Activated T-helper 17 cell treated with anti-CD3 and anti-CD28 coated beads, Interleukin-2, amount 50 U/mL, for 72 hours (primary cell): ENCODE measurements around the gene FOXK2. TPM values are rescaled to one million over a fixed set of nuclear protein-coding genes. Genes with fewer than 3 reads are reported as not detected.

Experiments used
- ATAC-seq: fragments of 150-1000 bp; cut with Tn5 transposase; replicated peaks from 2 replicates; pipeline ENCODE4 v1.10.0; 2021; ENCODE audit warnings: mild to moderate bottlenecking, moderate library complexity
- H3K27ac Mint-ChIP-seq: one replicate; pipeline ENCODE4 v1.8.0; 2022; ENCODE audit warnings: mixed read lengths
- H3K27me3 Mint-ChIP-seq: one replicate; pipeline ENCODE4 v1.8.0; 2022; ENCODE audit warnings: mixed read lengths
- H3K36me3 Mint-ChIP-seq: one replicate; pipeline ENCODE4 v1.8.0; 2022; ENCODE audit warnings: low read depth, mild to moderate bottlenecking, mixed read lengths
- H3K4me1 Mint-ChIP-seq: one replicate; pipeline ENCODE4 v1.8.0; 2022; ENCODE audit warnings: mixed read lengths
- H3K4me3 Mint-ChIP-seq: one replicate; pipeline ENCODE4 v1.8.0; 2022; ENCODE audit warnings: mild to moderate bottlenecking, mixed read lengths
- H3K9me3 Mint-ChIP-seq: one replicate; pipeline ENCODE4 v1.8.0; 2022; ENCODE audit warnings: mixed read lengths
- total RNA-seq, 2 donors: library from RNA; stranded (reverse); gene quantifications; one replicate each; pipeline ENCODE4 v1.2.3, GENCODE V29; 2022

The FOXK2 gene
- total RNA-seq, 2 donors from 2014 or later = 38.2 to 59.4 TPM

DNA sequence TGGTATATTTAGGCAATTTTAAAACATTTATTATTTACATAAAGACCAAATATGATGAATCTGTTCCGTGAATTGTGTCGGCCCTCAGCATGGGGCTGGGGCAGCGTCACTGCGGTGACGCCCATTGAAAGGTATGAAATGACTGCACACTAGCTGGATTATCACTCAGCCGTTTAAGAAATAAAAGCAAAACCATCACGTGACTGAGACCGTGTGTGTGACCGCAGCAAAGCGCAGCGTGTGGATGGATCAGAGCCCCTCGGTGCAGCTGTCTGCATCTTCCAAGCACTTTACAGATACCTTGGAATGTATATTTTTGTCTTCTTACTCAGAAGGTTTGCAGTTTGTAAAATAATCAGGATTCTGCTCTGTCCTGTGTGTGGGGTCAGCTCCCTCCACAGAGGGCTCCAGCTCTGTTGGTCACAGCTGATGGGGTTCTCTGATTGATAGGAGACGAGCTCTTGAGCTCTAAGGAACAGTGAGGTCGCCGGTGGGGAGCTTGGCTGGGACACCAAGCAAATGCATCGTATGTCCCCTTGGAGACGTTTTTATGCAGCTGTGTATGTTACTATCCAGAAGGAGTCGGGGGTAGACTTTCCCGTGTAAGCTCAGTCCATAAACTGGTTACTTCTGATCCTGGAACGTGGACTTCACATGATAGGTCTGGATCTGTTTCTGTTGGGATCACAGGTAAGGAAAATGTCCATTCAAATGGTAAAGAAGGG lies 83.6 kb downstream of the FOXK2 start:
- H3K4me1 Mint-ChIP-seq = peaks cover 10% of the 10 kb centered on the region
- peak overlapping the region; percentile 36 for H3K27ac Mint-ChIP-seq
- no peaks in the 10 kb centered on the region for H3K27me3 Mint-ChIP-seq
- H3K4me3 Mint-ChIP-seq = no peak overlapping the region
- H3K36me3 Mint-ChIP-seq = peaks cover 82% of the 10 kb centered on the region
- H3K9me3 Mint-ChIP-seq = no peaks in the 10 kb centered on the region
- ATAC-seq = peak; percentile 56

DNA sequence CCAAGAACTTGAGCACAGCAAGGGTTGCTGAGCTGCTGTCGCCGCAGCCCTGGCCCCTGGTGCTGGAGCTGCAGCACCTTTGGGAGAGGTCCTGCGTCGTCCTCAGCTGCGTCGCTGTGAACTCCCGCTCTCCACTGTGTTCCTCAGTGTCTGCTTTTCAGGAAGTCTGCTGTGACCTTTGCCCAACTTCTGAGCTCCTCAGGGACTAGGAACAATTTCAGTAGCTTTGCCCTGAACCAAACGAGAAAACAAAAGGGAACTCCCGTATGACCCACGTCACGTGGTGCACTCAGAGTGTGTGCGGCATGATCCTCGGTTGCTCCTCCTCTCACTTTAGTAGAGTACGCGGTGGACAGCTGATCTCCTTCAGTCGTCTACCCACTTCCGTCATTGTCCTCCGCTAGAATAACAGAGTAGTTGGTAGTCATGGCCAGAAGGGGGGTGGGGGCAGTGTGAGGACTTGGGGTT lies 84.5 kb downstream of the FOXK2 start:
- Mint-ChIP-seq H3K27me3 (no peaks in the 10 kb centered on the region), H3K4me3 (no peak overlapping the region), H3K9me3 (no peaks in the 10 kb centered on the region), H3K36me3 (peaks cover 89% of the 10 kb centered on the region), H3K4me1 (peaks cover 10% of the 10 kb centered on the region), H3K27ac (peak overlapping the region; percentile 9)
- ATAC-seq = peak; percentile 79

DNA sequence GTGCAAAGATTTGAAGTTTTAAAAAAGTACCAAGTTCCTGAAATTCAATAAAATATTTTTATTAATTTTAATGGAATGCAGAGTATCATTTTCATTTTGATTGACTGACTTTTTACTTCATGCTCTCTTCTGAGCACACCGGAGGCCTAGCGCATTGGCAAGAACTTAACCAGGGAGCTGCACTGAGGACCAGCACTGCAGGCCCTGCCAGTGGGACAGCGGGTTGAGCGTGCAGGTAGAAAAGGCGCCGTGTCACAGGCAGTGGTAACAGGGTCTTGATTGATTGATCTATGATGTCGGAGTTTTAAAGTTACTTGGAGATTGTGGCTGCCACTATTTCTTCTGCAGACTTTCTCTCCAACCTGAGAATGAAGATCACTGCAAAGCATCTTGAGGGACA lies 85.0 kb downstream of the FOXK2 start:
- peaks cover 89% of the 10 kb centered on the region for H3K36me3 Mint-ChIP-seq
- peak overlapping the region; percentile 9 for H3K27ac Mint-ChIP-seq

DNA sequence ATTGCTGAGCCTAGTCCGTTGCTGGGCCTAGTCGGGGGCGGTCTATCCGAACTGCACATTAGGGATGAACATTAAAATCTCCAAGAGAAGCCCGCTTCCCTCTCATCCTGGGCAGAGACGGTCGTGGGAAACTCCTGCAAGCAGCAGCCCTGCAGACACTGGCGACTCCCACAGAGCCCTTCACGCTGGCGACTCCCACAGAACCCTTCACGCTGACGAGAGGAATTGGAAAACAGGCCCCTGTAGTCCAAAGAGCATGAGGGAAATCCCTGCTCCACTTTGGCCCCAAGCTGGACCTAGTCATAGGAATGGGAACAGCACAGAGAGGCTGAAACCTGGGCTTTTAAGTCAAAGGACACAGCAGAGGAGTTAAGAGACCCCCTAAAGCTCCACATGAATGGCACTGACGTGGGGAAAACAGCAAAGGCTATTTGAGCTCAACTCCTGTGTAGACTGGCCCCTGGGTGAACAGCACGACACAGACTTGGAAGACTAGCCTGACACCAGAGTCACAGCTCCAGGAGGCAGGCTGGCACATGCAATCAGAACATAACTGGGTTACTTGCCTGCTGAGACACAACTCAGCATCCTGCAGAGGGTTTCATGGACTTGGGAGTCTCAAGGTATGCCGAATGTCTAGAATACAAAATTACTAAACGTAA lies 86.5 kb downstream of the FOXK2 start:
- H3K27ac Mint-ChIP-seq = no peak overlapping the region
- H3K36me3 Mint-ChIP-seq = peaks cover 91% of the 10 kb centered on the region
- no peak for ATAC-seq
- H3K4me3 Mint-ChIP-seq = no peak overlapping the region
- H3K9me3 Mint-ChIP-seq = no peaks in the 10 kb centered on the region
- no peaks in the 10 kb centered on the region for H3K27me3 Mint-ChIP-seq
- peaks cover 10% of the 10 kb centered on the region for H3K4me1 Mint-ChIP-seq

More for the DNA sequence above, 85.0 kb downstream of the FOXK2 start:
- ATAC-seq = no peak
- H3K9me3 Mint-ChIP-seq = no peaks in the 10 kb centered on the region
- no peaks in the 10 kb centered on the region for H3K27me3 Mint-ChIP-seq
- peaks cover 10% of the 10 kb centered on the region for H3K4me1 Mint-ChIP-seq
- H3K4me3 Mint-ChIP-seq = no peak overlapping the region

DNA sequence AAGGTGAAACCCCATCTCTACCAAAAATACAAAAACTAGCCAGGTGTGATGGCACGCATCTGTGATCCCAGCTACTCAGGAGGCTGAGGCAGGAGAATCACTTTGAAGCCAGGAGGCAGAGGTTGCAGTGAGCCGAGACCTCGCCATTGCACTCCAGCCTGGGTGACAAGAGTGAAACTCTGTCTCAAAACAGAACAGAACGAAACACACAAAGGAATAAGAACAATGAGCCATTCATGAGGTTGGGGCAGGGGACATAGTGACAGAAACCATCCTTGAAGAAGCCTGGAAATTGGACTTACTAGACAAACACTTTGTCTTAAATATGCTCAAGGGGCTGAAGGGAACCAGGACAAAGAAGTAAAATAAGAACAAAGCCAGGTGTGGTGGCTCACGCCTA lies 89.3 kb downstream of the FOXK2 start:
- ATAC-seq = no peak
- peaks cover 85% of the 10 kb centered on the region for H3K36me3 Mint-ChIP-seq
- no peaks in the 10 kb centered on the region for H3K27me3 Mint-ChIP-seq
- H3K9me3 Mint-ChIP-seq = no peaks in the 10 kb centered on the region
- H3K4me1 Mint-ChIP-seq = peaks cover 6% of the 10 kb centered on the region
- H3K27ac Mint-ChIP-seq = no peak overlapping the region
- H3K4me3 Mint-ChIP-seq = no peak overlapping the region

DNA sequence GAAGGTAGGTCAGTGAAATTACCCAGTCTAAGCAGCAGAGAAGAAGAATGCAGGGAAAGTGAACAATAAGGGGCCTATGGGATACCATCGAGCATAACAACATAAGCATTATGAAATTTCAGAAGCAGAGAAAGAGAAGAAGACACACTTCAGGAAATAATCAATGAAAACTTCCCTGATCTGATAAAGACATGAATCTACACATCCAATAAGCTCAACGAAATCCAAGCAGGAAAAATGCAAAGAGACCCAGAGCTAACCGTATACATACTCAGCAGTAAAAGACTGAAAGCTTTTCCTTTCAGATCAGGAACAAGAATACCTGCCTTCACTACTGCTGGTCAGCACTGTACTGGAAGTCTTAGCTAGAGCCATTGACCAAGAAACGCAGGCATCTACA lies 90.1 kb downstream of the FOXK2 start:
- Mint-ChIP-seq H3K9me3 (no peaks in the 10 kb centered on the region), H3K36me3 (peaks cover 85% of the 10 kb centered on the region), H3K4me3 (no peak overlapping the region), H3K4me1 (no peaks in the 10 kb centered on the region), H3K27me3 (no peaks in the 10 kb centered on the region), H3K27ac (peak overlapping the region; percentile 55)
- no peak for ATAC-seq

DNA sequence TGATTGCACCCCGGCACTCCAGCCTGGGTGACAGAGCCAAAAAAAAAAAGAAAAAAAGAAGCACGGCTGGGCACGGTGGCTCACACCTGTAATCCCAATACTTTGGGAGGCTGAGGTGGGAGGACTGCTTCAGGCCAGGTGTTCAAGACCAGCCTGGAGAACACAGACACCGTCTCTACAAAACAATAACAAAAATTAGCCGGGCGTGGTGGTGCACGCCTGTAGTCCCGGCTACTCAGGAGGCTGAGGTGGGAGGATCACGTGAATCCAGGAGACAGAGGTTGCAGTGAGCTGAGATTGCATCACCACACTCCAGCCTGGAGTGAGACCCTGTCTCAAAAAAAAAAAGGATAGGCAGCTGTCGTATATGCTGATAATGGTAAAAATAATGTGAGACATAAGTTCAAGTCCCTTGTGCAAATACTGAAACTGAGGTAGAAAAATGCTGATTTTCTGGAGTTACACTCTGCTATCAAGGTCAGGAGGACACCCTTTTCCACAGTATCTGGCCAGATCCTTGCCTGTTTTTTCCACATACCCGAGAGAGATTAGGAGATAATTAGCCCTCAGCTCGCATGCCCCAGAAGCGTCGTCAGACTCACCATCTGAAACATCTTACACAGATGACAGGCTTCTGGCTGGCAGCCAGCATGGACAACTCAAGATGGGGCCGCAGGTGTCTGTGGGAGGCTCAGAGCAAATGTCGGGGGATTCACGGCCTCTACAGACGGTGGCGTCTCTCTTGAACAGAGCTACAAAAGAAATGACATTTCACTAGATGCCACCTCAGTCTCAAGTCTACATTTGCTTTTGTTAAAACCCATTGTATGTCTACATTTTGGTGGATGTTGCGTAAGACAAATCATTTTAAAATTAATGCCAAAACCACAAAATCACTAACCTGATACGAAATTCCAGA lies 91.9 kb downstream of the FOXK2 start:
- no peaks in the 10 kb centered on the region for H3K4me1 Mint-ChIP-seq
- H3K27ac Mint-ChIP-seq = no peak overlapping the region
- no peaks in the 10 kb centered on the region for H3K27me3 Mint-ChIP-seq
- peaks cover 85% of the 10 kb centered on the region for H3K36me3 Mint-ChIP-seq
- no peak for ATAC-seq
- H3K4me3 Mint-ChIP-seq = no peak overlapping the region
- no peaks in the 10 kb centered on the region for H3K9me3 Mint-ChIP-seq

DNA sequence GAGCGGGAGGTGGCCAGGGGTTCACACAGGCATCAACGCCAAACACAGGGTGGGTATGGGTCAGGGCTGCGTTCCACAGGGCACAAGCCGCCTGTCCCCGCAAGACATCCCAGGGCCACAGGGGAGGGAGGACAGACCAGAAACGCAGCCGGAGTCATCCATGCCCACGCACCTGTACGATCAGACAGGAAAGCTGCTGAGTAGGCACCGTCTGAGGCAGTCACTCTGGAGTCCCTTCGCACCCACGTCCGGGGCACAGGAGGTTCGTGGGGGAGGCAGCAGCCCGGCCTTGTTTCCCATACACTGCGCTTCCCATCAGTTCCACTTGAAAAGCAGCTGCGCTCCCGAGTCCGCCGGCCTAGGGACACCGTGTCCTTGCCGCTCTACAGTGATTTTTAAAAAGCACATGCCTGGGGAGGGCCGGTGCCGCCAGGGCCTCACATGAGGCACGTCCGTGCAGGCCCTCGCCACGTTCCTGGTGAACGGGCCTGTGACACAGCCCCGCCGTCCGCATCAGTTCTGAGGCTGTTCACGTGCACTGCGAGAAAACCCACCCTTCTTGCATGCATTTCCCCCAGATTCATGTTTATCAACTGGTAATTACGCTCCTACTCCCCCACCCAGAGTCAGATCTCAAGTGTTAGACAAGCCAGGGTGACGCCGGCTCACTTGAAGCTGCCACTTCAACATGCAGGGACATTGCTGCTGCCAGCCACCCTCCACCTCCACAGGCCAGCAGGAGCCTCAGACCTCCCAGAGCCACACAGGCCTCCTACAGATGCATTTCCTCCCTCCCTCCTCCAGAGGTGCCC lies 94.0 kb downstream of the FOXK2 start:
- Mint-ChIP-seq H3K27ac (no peak overlapping the region), H3K4me3 (no peak overlapping the region), H3K9me3 (no peaks in the 10 kb centered on the region), H3K27me3 (no peaks in the 10 kb centered on the region), H3K4me1 (no peaks in the 10 kb centered on the region), H3K36me3 (peaks cover 94% of the 10 kb centered on the region)
- peak; percentile 41 for ATAC-seq

DNA sequence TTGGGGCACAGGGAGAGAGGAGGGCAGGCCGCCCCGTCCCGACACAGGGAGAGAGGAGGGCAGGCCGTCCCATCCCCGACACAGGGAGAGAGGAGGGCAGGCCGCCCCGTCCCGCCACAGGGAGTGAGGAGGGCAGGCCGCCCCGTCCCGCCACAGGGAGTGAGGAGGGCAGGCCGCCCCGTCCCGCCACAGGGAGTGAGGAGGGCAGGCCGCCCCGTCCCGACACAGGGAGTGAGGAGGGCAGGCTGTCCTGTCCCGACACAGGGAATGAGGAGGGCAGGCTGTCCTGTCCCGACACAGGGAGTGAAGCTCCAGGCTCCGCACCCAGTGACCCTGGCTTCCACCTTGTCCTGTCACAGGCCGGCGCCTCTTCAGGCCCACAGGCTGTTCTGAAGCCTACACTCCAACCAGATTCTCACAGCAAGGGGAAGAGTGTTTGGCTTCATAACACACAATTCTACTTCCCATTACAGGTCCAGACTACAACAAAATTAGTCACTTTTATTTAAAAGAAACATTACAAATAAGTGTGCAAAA lies 94.6 kb downstream of the FOXK2 start:
- no peak for ATAC-seq
- H3K4me1 Mint-ChIP-seq = no peaks in the 10 kb centered on the region

DNA sequence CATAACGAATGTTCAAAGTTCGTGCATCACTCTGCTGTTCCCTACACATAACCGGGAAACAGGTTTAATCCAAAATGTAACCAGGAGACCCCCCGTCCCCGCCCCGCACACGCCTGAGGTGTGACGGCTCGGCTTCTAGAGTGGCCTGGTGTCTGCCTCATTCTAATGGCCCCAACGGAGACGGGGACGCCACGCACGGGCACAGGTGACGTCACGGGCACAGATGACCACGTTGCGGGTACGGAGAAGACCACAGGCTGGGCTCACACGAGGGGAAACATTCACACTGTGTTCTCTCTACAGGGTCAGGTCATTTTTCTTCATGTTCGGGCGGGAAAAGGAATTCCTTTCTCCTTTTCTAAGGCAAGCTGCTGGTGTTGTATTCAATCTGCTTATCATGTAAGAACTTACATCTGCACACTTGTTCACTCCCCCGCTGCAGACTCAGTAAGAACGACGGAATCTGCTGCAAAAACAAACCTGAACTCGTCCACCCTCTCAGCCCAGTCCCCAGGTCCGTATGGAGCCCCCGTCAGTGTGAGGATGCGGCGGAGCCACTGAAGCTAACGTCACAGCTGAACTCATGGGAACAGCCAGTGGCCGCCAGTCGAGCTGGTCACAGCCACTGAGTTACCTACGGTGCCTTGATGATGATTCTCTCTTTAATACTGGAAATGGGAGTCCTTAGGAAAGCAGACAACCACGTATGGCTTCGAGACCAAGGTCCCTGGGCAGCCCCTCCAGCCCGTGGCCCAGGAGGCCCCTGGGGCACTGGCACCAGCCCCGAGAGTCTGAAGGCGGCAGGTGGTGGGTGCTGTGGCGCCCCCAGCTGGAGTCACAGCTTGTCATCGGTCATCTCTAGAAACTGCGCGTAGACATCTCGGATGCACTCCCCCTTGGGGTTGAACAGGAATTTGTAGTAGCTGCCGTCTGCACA lies 95.8 kb downstream of the FOXK2 start:
- Mint-ChIP-seq H3K9me3 (no peaks in the 10 kb centered on the region), H3K27ac (no peak overlapping the region), H3K4me1 (no peaks in the 10 kb centered on the region), H3K36me3 (peaks cover 95% of the 10 kb centered on the region), H3K27me3 (no peaks in the 10 kb centered on the region), H3K4me3 (no peak overlapping the region)
- no peak for ATAC-seq

More for the DNA sequence above, 94.6 kb downstream of the FOXK2 start:
- Mint-ChIP-seq H3K27ac (no peak overlapping the region), H3K27me3 (no peaks in the 10 kb centered on the region), H3K9me3 (no peaks in the 10 kb centered on the region), H3K4me3 (no peak overlapping the region), H3K36me3 (peaks cover 95% of the 10 kb centered on the region)

DNA sequence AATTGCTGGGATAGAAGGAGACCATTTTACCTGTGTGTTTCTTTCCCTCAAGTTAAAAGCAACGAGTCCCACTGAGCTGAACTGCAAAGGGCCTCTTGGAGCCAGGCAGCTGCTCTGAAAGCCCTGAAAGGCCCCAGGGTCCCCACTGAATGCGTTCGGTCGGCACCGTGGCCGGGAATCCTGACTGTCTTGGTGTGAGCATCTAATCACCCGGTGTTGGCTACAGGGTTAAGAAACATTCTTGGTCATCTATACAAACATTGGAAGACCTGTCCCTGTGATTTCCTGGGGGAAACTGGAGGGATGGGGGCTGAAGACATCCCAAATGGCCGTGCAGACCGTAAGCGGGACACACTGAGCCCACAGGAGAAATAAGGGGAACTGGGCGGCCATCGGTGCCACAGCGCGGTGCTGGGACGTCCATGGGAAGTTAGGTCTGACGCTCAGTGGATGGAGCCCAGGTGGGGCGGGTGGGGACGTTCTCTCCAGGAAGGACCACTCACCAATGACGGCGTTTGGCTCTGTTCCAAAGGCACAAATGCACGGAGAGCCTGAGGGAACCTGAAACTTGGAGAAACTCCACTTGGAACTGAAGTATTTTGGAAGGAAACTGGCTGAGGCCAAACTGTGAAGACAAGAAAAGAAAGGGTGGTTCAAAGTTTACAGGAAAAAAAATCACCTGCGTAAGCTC lies 96.6 kb downstream of the FOXK2 start:
- no peak for ATAC-seq
- Mint-ChIP-seq H3K4me1 (no peaks in the 10 kb centered on the region), H3K9me3 (no peaks in the 10 kb centered on the region), H3K27me3 (no peaks in the 10 kb centered on the region), H3K27ac (no peak overlapping the region), H3K36me3 (peaks cover 95% of the 10 kb centered on the region), H3K4me3 (no peak overlapping the region)

DNA sequence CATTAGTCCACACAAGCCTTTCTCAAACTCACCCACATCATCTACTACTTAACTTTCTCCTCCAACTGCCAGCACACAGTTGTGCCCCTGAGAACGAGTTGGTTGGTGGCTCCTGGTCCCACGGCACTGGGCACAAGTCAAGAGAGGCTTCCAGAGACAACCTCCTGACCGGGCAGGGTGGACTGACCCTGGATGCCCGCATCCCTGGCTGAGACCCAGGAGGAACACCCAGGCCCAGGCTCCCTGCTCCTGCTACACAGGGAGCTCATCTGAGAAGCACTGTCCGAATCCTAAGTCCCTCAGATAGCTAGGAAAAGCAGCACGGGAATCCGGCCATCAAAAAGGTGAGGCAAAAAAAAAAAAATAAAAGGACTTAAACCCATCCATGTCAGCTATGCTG lies 99.7 kb downstream of the FOXK2 start:
- H3K36me3 Mint-ChIP-seq = peaks cover 100% of the 10 kb centered on the region
- no peaks in the 10 kb centered on the region for H3K9me3 Mint-ChIP-seq
- H3K27ac Mint-ChIP-seq = peak overlapping the region; percentile 65
- no peak for ATAC-seq
- no peak overlapping the region for H3K4me3 Mint-ChIP-seq
- H3K4me1 Mint-ChIP-seq = no peaks in the 10 kb centered on the region
- H3K27me3 Mint-ChIP-seq = no peaks in the 10 kb centered on the region
